HUES6 (cell line): ENCODE data around the gene PRKCD.
A peak's percentile ranks its signal among the peaks of the same experiment; 100 is the strongest.

Source experiments
- H3K27ac ChIP-seq: 2 replicates; pipeline ENCODE4 v1.7.0; 2013; ENCODE audit warnings: low read depth, mild to moderate bottlenecking, low read length, inconsistent platforms
- H3K27me3 ChIP-seq: 2 replicates; pipeline ENCODE4 v1.6.1; 2013; ENCODE audit warnings: low read length; ENCODE audit not compliant: control insufficient read depth, insufficient read depth
- H3K36me3 ChIP-seq: 2 replicates; pipeline ENCODE4 v1.6.1; 2013; ENCODE audit warnings: low read length; ENCODE audit not compliant: control insufficient read depth, insufficient read depth
- H3K4me1 ChIP-seq: 2 replicates; pipeline ENCODE4 v1.6.1; 2013; ENCODE audit warnings: low read length; ENCODE audit not compliant: control insufficient read depth, insufficient read depth
- H3K4me3 ChIP-seq: 2 replicates; pipeline ENCODE4 v1.5.1; 2013; ENCODE audit warnings: low read depth, low read length
- H3K9ac ChIP-seq: one replicate; pipeline ENCODE4 v1.6.1; 2013; ENCODE audit warnings: mild to moderate bottlenecking, low read length
- H3K9me3 ChIP-seq: 2 replicates; pipeline ENCODE4 v1.6.1; 2013; ENCODE audit warnings: low read depth, low read length; ENCODE audit not compliant: control insufficient read depth, insufficient read depth

Gene PRKCD

GRCh38 chr3:53239800-53240199, 78.8 kb downstream of the PRKCD start:
- Histone ChIP-seq H3K9me3 (no peaks in the 10 kb centered on the region), H3K36me3 (peaks cover 98% of the 10 kb centered on the region), H3K9ac (no peak overlapping the region), H3K4me1 (peaks cover 45% of the 10 kb centered on the region), H3K4me3 (no peak overlapping the region), H3K27ac (no peak overlapping the region), H3K27me3 (no peaks in the 10 kb centered on the region)

GRCh38 chr3:53240989-53241972, 80.3 kb downstream of the PRKCD start:
- peak overlapping the region; percentile 37; the same call in 1 of the 2 replicates for H3K27ac ChIP-seq
- H3K27me3 ChIP-seq = no peaks in the 10 kb centered on the region
- H3K4me3 ChIP-seq = no peak overlapping the region
- H3K9me3 ChIP-seq = no peaks in the 10 kb centered on the region
- no peak overlapping the region for H3K9ac ChIP-seq
- H3K4me1 ChIP-seq = peaks cover 45% of the 10 kb centered on the region
- H3K36me3 ChIP-seq = peaks cover 83% of the 10 kb centered on the region

GRCh38 chr3:53242155-53242554, 81.1 kb downstream of the PRKCD start:
- Histone ChIP-seq H3K36me3 (peaks cover 78% of the 10 kb centered on the region), H3K9ac (no peak overlapping the region), H3K27ac (peak overlapping the region; percentile 37), H3K9me3 (no peaks in the 10 kb centered on the region), H3K4me1 (peaks cover 38% of the 10 kb centered on the region), H3K4me3 (no peak overlapping the region), H3K27me3 (no peaks in the 10 kb centered on the region)
